ENCODE data around the gene KCTD1. TPM values are rescaled to one million over a fixed set of nuclear protein-coding genes. Genes with fewer than 3 reads are reported as not detected.

KCTD1 gene
- total RNA-seq, 1 donor from 2014 or later: 31.8 TPM

DNA sequence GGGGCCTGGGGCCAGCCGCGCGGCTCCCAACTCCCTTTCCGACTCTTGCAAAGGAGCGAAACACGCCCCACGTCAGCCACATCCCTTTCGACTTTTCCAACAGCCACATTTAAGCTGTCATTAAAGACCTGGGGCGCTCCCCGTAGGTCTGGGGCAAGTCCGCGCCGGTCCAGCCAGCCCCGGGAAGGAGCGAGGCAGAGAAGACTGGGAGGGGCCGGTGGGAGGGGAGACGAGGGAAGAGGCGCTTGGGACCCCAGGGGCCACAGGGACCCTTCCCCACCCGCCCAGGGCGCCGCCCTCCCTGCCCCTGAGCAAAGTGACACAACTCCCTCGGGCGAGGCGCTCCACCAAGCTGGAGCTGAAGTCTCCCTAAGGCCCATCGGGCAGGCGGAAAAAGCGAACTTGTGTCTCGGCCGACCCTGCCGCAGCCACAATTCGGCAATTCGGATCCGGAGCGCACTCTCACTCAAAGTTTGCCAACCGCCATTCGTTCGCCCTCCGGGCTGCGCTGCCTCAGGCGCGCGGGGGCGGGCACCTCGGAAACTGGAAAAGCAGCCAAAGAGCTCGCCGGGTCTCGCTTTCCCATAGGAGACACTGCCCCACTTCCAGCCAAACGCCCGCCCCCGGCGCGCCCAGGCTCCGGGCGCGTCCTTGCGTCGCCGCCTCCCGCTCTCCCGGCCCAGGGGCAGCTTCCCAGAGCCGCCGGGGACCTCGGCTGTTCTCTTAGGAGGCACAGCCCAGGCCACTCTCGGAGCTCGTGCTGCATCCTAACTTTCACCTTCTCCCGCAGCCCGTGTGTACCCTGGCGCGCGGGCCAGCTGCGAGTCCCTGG lies 1.1 kb upstream of the KCTD1 start:
- peaks cover 32% of the 10 kb centered on the region for H3K79me2 ChIP-seq (ENCODE audit: insufficient read depth, low read length)
- H3K9ac ChIP-seq (ENCODE audit: low read length): peak overlapping the region; percentile 88
- FAIRE-seq: no peak
- Mint-ChIP-seq H3K9me3 (ENCODE audit: unreplicated experiment) (peaks cover 2% of the 10 kb centered on the region), H3K4me1 (ENCODE audit: low read depth, unreplicated experiment) (peaks cover 17% of the 10 kb centered on the region), H3K27ac (ENCODE audit: unreplicated experiment) (peak overlapping the region; percentile 34), H3K36me3 (ENCODE audit: low read depth, unreplicated experiment) (peaks cover 12% of the 10 kb centered on the region), H3K4me3 (ENCODE audit: unreplicated experiment) (peak overlapping the region; percentile 79), H3K27me3 (ENCODE audit: low read depth, unreplicated experiment) (peaks cover 27% of the 10 kb centered on the region)
- H4K20me1 ChIP-seq (ENCODE audit: insufficient read depth, low read length): peaks cover 29% of the 10 kb centered on the region
- peaks cover 42% of the 10 kb centered on the region for H3K27me3 ChIP-seq (ENCODE audit: insufficient read depth, low read length)
- H3K36me3 ChIP-seq (ENCODE audit: insufficient read depth, low read length): no peaks in the 10 kb centered on the region
- TF ChIP-seq, protein P1, sequence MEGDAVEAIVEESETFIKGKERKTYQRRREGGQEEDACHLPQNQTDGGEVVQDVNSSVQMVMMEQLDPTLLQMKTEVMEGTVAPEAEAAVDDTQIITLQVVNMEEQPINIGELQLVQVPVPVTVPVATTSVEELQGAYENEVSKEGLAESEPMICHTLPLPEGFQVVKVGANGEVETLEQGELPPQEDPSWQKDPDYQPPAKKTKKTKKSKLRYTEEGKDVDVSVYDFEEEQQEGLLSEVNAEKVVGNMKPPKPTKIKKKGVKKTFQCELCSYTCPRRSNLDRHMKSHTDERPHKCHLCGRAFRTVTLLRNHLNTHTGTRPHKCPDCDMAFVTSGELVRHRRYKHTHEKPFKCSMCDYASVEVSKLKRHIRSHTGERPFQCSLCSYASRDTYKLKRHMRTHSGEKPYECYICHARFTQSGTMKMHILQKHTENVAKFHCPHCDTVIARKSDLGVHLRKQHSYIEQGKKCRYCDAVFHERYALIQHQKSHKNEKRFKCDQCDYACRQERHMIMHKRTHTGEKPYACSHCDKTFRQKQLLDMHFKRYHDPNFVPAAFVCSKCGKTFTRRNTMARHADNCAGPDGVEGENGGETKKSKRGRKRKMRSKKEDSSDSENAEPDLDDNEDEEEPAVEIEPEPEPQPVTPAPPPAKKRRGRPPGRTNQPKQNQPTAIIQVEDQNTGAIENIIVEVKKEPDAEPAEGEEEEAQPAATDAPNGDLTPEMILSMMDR (IDR thresholded peaks at IDR 0.05; ENCODE audit: insufficient read depth, low read depth, low read length): no peak
- TF ChIP-seq EZH2 (IDR thresholded peaks at IDR 0.05; ENCODE audit: insufficient read depth, low read length): no peak
- H3K9me3 ChIP-seq (ENCODE audit: insufficient read depth, low read depth, low read length): no peaks in the 10 kb centered on the region
- peak; percentile 62 for DNase-seq (ENCODE audit: low read depth)
- H3K4me1 ChIP-seq (ENCODE audit: insufficient read depth, low read length): peaks cover 27% of the 10 kb centered on the region
- no peak overlapping the region for H3K27ac ChIP-seq (ENCODE audit: low read depth, low read length)
- H2AFZ ChIP-seq (ENCODE audit: low read depth, low read length): peak overlapping the region; percentile 84
- H3K4me2 ChIP-seq (ENCODE audit: low read length): peak overlapping the region; percentile 95
- peak overlapping the region; percentile 73 for H3K4me3 ChIP-seq (ENCODE audit: insufficient read depth, low read depth, low read length)

DNA sequence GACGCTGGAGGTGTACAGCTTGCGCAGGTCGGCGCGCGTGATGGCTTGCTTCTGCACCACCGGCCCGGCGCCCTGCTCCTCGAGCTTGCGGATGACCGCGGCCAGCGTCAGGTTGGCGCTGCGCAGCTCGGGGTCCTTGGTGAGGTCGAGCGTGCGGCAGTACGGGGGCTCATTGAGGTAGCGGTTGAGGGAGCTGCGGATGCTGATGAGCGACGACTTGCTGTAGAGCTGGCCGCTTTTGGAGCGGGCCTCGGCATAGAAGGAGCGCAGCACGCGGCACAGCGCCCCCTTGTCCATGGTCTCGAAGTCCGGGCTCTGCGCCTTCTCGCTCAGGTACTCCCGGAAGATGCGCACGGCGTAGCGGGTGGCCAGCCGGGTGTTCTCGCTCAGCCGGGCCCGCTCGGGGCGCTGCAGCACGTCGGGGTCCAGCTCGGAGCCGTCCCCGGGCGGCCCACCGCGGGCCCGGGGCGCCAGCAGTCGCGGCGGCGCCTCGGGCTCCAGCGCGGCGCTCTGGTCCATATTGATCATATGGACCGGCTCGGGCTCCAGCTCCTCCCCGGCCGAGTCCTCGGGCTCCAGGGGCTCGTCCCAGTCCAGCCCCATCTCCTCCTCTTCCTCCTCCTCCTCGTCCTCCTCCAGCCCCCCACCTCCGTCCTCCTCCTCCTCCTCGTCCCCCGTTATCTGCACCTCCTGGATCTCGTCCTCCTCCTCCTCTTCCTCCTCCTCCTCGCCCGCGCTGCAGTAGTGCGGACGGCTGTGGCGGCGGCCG lies 523 bp downstream of the KCTD1 start:
- peak overlapping the region; percentile 92 for H3K4me3 Mint-ChIP-seq (ENCODE audit: unreplicated experiment)
- H3K4me2 ChIP-seq (ENCODE audit: low read length): peak overlapping the region; percentile 95
- H3K36me3 ChIP-seq (ENCODE audit: insufficient read depth, low read length): no peaks in the 10 kb centered on the region
- TF ChIP-seq, protein P1 (IDR thresholded peaks at IDR 0.05; ENCODE audit: insufficient read depth, low read depth, low read length): peak; percentile 29
- no peak for TF ChIP-seq EZH2 (IDR thresholded peaks at IDR 0.05; ENCODE audit: insufficient read depth, low read length)
- peaks cover 27% of the 10 kb centered on the region for H3K4me1 ChIP-seq (ENCODE audit: insufficient read depth, low read length)
- H3K9ac ChIP-seq (ENCODE audit: low read length): peak overlapping the region; percentile 88
- H2AFZ ChIP-seq (ENCODE audit: low read depth, low read length): peak overlapping the region; percentile 87
- H3K9me3 Mint-ChIP-seq (ENCODE audit: unreplicated experiment): peaks cover 2% of the 10 kb centered on the region
- FAIRE-seq: no peak
- H3K4me3 ChIP-seq (ENCODE audit: insufficient read depth, low read depth, low read length): peak overlapping the region; percentile 73
- H3K79me2 ChIP-seq (ENCODE audit: insufficient read depth, low read length): peaks cover 48% of the 10 kb centered on the region
- peak overlapping the region; percentile 47 for H3K27ac ChIP-seq (ENCODE audit: low read depth, low read length)
- H3K9me3 ChIP-seq (ENCODE audit: insufficient read depth, low read depth, low read length): no peaks in the 10 kb centered on the region
- peaks cover 15% of the 10 kb centered on the region for H3K27me3 Mint-ChIP-seq (ENCODE audit: low read depth, unreplicated experiment)
- H3K4me1 Mint-ChIP-seq (ENCODE audit: low read depth, unreplicated experiment): peaks cover 25% of the 10 kb centered on the region
- H3K27ac Mint-ChIP-seq (ENCODE audit: unreplicated experiment): no peak overlapping the region
- H3K27me3 ChIP-seq (ENCODE audit: insufficient read depth, low read length): peaks cover 29% of the 10 kb centered on the region
- peak; percentile 89 for DNase-seq (ENCODE audit: low read depth)
- peaks cover 12% of the 10 kb centered on the region for H3K36me3 Mint-ChIP-seq (ENCODE audit: low read depth, unreplicated experiment)
- peaks cover 43% of the 10 kb centered on the region for H4K20me1 ChIP-seq (ENCODE audit: insufficient read depth, low read length)

Measured in astrocyte (in vitro differentiated cells and primary cell).